OCI-LY1 (cell line): ENCODE measurements around the gene MPPED2.

Experiments used
- H2AFZ ChIP-seq: fragments of 200-600 bp; sonication (generic), shearing (Covaris generic); 2 replicates; pipeline ENCODE4 v1.6.0; 2014; ENCODE audit warnings: antibody characterized with exemption, mild to moderate bottlenecking, low read length
- H3F3A ChIP-seq: fragments of 200-600 bp; sonication (generic), shearing (Covaris generic); 2 replicates; pipeline ENCODE4 v1.6.0; 2014; ENCODE audit warnings: mild to moderate bottlenecking, antibody characterized with exemption, low read length, moderate library complexity; ENCODE audit not compliant: insufficient read depth
- H3K27ac ChIP-seq: fragments of 200-600 bp; sonication (generic); 2 replicates; pipeline ENCODE4 v1.5.1; 2014; ENCODE audit warnings: low read length, mixed run types, mild to moderate bottlenecking, low read depth; ENCODE audit not compliant: poor library complexity, severe bottlenecking
- H3K27me3 ChIP-seq: fragments of 200-600 bp; sonication (generic); 2 replicates; pipeline ENCODE4 v1.6.0; 2014; ENCODE audit warnings: antibody characterized with exemption, mild to moderate bottlenecking, low read length, moderate library complexity; ENCODE audit not compliant: insufficient read depth
- H3K36me3 ChIP-seq: fragments of 200-600 bp; sonication (generic); 2 replicates; pipeline ENCODE4 v1.6.1; 2014; ENCODE audit warnings: mild to moderate bottlenecking, antibody characterized with exemption, low read length, moderate library complexity, mixed read lengths; ENCODE audit not compliant: insufficient read depth
- H3K4me1 ChIP-seq: fragments of 200-600 bp; sonication (generic); 2 replicates; pipeline ENCODE4 v1.5.1; 2014; ENCODE audit warnings: mild to moderate bottlenecking, low read length, moderate library complexity; ENCODE audit not compliant: insufficient read depth, severe bottlenecking
- H3K4me2 ChIP-seq: fragments of 200-600 bp; sonication (generic), shearing (Covaris generic); 2 replicates; pipeline ENCODE4 v1.6.1; 2014; ENCODE audit warnings: low read length
- H3K4me3 ChIP-seq: fragments of 200-600 bp; sonication (generic); 2 replicates; pipeline ENCODE4 v1.5.1; 2014; ENCODE audit warnings: low read length, low read depth, mild to moderate bottlenecking, mixed read lengths; ENCODE audit not compliant: poor library complexity, severe bottlenecking
- H3K79me2 ChIP-seq: fragments of 200-600 bp; shearing (Covaris generic); 2 replicates; pipeline ENCODE4 v1.6.1; 2016; ENCODE audit warnings: mixed run types, low read length, mixed read lengths; ENCODE audit not compliant: insufficient read depth
- H3K9ac ChIP-seq: fragments of 200-600 bp; sonication (generic), shearing (Covaris generic); 2 replicates; pipeline ENCODE4 v1.6.1; 2014; ENCODE audit warnings: mild to moderate bottlenecking, low read length, mixed read lengths
- H3K9me2 ChIP-seq: fragments of 200-600 bp; sonication (generic), shearing (Covaris generic); 2 replicates; pipeline ENCODE4 v1.6.1; 2014; ENCODE audit warnings: low read depth, mild to moderate bottlenecking, low read length, mixed read lengths
- H3K9me3 ChIP-seq: fragments of 200-600 bp; shearing (Covaris generic); 2 replicates; pipeline ENCODE4 v1.6.1; 2014; ENCODE audit warnings: low read length, mixed read lengths
- H4K20me1 ChIP-seq: fragments of 200-600 bp; sonication (generic), shearing (Covaris generic); 2 replicates; pipeline ENCODE4 v1.6.0; 2016; ENCODE audit warnings: mild to moderate bottlenecking, low read length; ENCODE audit not compliant: insufficient read depth
- CTCF ChIP-seq: fragments of 200-600 bp; sonication (generic), shearing (Covaris generic); IDR thresholded peaks from 2 replicates; pipeline ENCODE4 v1.5.1; 2017; ENCODE audit warnings: mild to moderate bottlenecking, antibody characterized with exemption, low read length, moderate library complexity, mixed read lengths
- EZH2 ChIP-seq: fragments of 200-600 bp; sonication (generic), shearing (Covaris generic); IDR thresholded peaks from 2 replicates; pipeline ENCODE4 v1.8.0; 2017; ENCODE audit warnings: borderline replicate concordance, mixed run types, mild to moderate bottlenecking, antibody characterized with exemption, low read length, moderate library complexity, mixed read lengths

MPPED2 gene

GRCh38 chr11:30535818-30536217 is 50.3 kb downstream of the MPPED2 start:
- Histone ChIP-seq H3F3A (no peaks in the 10 kb centered on the region), H3K4me3 (no peak overlapping the region), H3K79me2 (no peaks in the 10 kb centered on the region), H3K4me2 (no peak overlapping the region), H3K9me2 (no peaks in the 10 kb centered on the region), H3K4me1 (no peaks in the 10 kb centered on the region), H2AFZ (no peak overlapping the region), H4K20me1 (no peaks in the 10 kb centered on the region), H3K9me3 (no peaks in the 10 kb centered on the region), H3K27me3 (no peaks in the 10 kb centered on the region), H3K9ac (no peak overlapping the region), H3K27ac (no peak overlapping the region), H3K36me3 (no peaks in the 10 kb centered on the region)
- TF ChIP-seq CTCF (no peak), EZH2 (no peak)

- TF ChIP-seq EZH2 = no peak
- TF ChIP-seq CTCF = no peak
- Histone ChIP-seq H3K4me3 (no peak overlapping the region), H3K27ac (no peak overlapping the region), H3K9ac (no peak overlapping the region), H3K36me3 (no peaks in the 10 kb centered on the region), H2AFZ (no peak overlapping the region), H3K79me2 (no peaks in the 10 kb centered on the region), H3K9me3 (no peaks in the 10 kb centered on the region), H3K9me2 (no peaks in the 10 kb centered on the region), H3K4me2 (no peak overlapping the region), H3K4me1 (no peaks in the 10 kb centered on the region), H4K20me1 (no peaks in the 10 kb centered on the region), H3K27me3 (no peaks in the 10 kb centered on the region), H3F3A (no peaks in the 10 kb centered on the region)
Measured at GRCh38 chr11:30533445-30533947, 52.7 kb downstream of the MPPED2 start.

GRCh38 chr11:30527566-30527965 is 58.6 kb downstream of the MPPED2 start:
- no peaks in the 10 kb centered on the region for H3K79me2 ChIP-seq
- TF ChIP-seq EZH2 (no peak), CTCF (no peak)
- H3K36me3 ChIP-seq = no peaks in the 10 kb centered on the region
- H3K9me2 ChIP-seq = no peaks in the 10 kb centered on the region
- H3F3A ChIP-seq = no peaks in the 10 kb centered on the region
- no peaks in the 10 kb centered on the region for H3K9me3 ChIP-seq
- H3K27me3 ChIP-seq = no peaks in the 10 kb centered on the region
- H3K4me3 ChIP-seq = no peak overlapping the region
- H3K4me2 ChIP-seq = no peak overlapping the region
- H4K20me1 ChIP-seq = no peaks in the 10 kb centered on the region
- H3K9ac ChIP-seq = no peak overlapping the region
- no peaks in the 10 kb centered on the region for H3K4me1 ChIP-seq
- H2AFZ ChIP-seq = no peak overlapping the region
- no peak overlapping the region for H3K27ac ChIP-seq
